GM18508 (cell line): ENCODE measurements around the gene AFAP1.

Source experiments
- ATAC-seq: cut with Tn5 transposase; IDR thresholded peaks from one replicate; pipeline ENCODE4 v1.9.1; 2021; ENCODE audit warnings: moderate number of reproducible peaks; ENCODE audit not compliant: insufficient read depth, unreplicated experiment

Gene AFAP1

DNA sequence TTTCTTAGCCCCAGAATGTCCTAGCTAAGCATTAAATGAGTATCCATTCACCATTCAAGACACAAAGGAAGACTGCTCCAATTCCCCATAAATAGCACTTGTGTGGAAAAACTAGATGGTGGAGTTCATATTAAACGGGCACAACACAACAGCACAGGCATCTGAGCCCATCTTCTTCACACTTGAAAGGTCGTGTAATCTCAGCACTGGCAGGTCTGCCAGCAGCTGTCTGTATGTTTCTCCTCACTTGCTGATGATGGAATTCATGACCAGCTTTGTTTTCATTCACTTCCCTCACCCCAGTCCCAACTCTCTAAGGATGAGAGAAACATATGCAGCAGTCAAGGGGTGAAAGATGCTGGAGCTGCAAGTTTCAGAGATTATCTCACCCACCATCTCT lies 148.7 kb downstream of the AFAP1 start:
- no peak for ATAC-seq

DNA sequence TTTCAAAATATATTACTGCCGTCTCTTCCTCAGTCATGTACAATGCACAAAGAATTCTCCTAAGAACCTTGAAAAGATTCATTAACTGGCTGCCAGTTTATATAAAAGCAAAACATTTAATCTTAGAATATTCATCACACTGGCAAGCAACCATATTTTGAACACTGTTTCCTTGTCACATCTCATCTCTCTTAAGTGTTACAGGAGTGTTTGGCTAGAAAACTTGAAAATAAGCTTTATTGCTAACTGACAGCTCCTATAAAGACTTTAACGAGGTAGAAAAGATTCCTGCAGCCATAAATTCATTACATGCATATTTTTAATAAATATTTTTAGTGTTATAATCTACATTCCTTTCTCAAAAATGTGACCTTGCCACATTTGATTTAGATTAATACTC lies 149.6 kb downstream of the AFAP1 start:
- no peak for ATAC-seq

DNA sequence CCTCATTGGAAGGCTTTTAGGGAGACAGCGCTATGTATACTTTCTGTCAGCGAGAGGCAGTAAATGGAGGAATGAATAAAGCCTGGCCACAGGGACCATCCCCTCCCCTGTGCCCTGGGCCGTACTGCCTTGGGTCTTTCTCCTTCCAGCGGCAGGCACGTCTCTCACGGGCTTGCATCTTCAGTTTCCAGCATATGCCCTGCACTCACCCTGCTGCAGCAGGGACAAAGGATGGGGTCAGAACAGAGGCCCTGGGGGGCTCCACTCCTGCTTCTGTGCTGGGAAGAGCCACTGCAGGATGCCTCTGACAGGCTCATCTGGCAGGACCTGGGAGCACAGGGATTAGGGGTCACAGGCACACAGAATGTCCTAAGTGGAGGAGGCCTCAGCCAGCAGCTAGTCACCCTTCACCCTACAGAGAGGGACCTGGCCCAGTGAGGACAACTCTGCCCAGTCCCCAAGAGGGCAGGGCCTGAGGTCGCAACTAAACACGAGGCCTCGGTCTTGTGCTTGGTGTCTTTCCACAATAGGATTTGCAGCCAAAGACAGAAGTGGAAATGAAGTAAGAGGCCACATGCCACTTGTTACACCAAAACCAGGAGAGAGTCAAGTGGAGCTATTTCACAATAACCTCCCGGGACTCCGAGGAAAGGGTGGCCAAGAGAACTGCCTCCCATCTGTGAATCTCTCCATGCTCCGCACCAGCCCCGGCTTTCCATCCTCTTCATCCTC lies 150.8 kb downstream of the AFAP1 start:
- ATAC-seq = no peak

DNA sequence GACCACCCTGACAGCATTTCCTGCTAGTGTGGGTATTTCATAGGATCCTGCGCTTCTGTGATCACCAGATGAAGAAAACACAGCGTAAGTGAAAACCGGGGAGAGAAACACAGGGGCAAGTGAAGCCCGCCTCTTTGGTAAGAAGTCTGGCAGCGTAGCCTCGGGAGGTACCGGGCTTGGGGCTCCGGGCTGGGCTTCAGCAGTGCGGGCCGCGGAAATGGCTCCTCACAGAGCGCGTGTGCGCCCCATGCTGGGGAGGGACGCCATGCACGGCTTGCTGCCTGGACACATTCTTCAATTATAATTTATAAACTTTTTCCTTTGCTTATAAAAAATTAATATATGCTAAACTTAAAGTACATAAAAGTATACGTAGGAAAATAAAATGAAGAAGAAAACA lies 151.5 kb downstream of the AFAP1 start:
- no peak for ATAC-seq

DNA sequence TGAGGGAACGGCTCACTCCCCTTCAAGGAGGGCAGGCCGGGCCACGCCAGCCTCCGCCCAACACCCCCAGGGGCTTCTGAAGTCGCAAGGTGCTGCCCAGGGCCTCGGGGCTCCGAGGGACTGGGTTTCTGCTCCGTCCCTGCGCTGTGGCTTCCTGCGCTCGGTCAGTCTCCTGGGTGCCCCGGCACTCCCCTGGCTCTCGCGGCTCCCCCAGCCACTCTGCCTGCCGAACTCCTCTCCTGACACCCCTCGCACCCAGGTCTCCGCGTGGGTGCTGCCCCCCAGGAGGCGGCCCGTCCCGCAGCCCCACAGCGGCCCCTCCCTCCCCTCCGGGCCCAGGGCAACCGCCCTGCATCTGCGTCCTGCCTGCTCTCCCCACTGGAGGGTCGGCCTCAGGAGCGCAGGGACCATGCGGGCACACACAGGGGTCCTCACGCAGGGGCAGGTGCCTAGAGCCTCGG lies 151.9 kb downstream of the AFAP1 start:
- no peak for ATAC-seq

DNA sequence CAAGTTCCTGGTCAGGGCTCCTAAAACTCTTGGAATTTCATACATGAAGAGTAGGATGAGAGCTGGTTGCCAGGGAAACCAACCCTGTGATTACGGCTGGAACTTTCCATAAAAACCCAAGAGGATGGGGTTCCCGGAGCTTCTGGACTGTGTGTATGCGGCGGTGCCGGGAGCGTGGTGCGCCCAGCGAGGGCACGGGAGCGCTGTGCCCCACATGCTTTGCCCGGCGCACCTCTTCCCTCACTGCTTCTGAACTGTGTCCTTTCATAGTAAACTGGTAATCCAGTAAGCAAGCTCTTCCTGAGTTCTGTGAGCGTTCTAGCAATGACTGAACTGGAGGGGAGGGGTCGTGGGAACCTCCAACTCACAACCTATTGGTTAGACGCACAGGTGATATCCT lies 152.6 kb downstream of the AFAP1 start:
- ATAC-seq = no peak

DNA sequence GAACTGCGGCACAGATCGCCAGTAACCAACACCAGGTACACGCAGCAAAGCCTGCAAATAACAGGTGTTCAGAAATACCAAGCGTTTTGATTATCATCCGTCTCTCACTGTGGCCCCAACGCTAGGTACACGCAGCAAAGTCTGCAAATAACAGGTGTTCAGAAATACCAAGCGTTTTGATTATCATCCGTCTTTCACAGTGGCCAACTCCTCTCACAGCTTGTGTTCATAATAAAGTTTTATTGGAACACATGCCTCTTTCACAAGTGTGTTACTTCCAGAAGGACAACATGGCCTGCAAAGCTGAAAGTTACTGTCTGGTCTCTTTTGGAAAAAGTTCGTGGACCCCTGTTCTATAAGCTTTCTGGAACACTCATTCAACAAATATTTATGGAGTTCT lies 153.1 kb downstream of the AFAP1 start:
- ATAC-seq = no peak

DNA sequence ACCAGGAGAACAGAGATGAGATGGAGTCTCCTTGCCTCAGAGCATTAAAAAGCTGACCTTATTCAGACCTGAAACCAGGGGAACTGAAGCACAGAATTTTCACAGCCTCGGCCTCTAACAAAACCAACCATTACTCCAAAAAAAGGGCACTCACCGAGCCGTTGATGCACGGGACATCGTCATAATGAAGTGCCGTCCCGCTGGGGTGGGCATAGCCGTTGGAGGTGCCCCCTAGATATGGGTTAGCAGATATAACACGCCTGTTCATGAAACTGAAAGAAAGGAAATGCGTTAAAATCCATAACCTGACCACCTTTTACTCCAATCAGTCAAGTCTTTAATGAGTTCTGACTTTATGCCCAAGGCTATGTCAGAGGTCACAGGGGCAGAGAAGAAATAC lies 153.6 kb downstream of the AFAP1 start:
- ATAC-seq = no peak

DNA sequence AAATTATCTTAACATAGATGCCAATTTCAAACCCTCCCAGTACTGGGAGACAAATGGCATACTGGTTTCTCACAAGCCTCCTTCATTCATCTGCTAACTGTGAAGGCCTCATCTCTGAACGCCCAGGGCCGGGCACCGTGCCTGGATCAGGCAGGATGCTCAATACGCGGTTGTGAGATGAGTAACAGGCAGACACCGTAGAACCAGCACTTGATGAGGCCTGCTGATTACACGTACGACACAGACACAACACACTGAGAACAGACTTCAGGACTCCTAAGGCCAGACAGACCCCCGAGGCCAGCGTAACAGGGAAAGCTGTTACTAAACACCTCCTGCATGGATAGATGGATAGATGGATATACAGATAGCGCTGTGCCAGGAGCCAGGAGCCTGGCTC lies 154.6 kb downstream of the AFAP1 start:
- no peak for ATAC-seq

DNA sequence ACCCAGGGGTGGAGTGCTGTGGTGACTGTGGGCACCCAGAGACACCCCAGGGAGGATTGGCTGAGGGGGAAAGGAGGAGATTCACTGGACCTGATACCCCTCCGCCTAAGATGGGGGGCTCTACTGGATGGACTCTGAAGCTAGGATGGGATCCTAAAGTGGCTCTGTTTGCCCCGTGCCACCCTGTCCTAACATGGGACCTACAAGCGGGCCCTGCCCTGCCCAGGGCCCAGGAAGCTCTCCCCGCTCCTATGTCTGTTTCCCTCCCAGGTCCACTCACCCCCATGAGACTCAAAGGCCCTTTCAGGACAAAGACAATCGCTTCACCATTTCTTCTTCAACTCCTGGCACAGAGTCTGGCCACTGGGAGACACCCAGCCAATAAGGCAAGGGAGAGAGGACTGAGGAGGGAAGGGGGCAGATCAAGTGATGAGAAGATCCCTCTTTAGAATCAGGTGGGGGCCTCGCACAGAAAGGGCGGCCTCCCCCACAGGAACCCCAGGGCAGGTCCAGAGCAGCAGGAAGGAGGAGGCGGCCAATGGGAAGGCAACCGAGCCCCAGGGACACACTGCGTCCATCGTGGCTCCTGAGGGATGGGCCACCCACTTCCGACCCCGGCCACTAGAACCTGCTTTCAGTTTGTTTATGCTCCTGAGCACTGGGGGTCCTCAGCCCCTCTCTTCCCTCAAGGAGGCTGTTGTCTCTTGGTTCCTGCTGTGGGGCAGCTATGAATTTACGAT lies 155.4 kb downstream of the AFAP1 start:
- no peak for ATAC-seq

DNA sequence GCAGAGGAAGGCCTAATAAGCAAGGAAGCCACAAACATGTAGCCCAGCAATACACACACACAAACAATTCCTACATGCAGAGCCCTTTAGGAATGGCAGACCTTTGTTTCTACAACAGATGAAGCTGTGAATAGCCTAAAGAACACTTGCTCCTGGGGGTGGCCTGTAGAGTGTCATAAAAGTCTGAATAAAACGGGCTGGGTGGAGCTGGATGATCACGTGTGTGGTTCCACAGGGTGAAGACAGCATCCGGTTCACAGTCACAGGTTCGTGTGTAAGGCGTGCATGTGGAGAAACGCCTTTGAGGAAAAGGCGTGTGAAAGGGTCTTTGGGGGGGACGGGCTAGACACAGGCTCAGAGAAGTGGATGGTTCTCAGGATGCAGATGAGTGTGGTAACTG lies 156.1 kb downstream of the AFAP1 start:
- no peak for ATAC-seq

DNA sequence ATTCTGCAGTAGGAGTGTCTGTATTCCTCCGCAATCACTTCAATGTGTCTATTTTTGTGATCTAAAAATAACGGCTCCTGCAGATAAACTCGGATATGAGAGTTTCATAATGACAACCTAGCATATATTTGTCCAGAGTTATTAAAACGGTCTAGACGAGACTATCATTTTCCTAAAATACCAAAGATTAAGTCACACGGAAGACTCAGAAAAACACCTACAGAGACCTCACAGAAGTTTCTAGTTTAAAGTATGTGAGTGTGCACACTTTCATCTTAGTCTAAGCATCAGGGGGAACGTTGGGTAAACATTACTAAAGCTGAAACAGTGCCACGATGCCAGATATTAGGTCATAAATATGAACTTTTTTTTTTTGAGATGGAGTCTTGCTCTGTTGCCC lies 156.9 kb downstream of the AFAP1 start:
- ATAC-seq = no peak

DNA sequence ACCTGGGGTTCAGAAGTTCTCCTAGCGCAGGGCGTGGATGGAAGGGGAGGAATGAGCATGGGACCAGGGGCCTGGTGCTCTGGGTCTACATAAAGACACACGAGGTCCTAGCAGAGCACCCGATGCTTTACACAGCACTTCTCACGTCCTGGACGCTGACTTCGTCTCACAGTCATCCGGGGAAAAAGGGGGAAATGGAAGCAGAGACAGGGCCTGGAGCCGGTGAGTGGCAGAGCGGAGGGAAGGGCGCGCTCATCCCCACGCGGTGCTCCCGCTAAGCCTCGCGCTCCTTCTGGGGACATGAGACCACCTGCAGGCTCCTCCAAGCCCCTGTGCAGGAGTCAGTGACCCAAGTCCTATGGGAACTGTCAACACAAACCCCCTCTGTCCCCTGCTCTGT lies 157.7 kb downstream of the AFAP1 start:
- ATAC-seq = no peak

DNA sequence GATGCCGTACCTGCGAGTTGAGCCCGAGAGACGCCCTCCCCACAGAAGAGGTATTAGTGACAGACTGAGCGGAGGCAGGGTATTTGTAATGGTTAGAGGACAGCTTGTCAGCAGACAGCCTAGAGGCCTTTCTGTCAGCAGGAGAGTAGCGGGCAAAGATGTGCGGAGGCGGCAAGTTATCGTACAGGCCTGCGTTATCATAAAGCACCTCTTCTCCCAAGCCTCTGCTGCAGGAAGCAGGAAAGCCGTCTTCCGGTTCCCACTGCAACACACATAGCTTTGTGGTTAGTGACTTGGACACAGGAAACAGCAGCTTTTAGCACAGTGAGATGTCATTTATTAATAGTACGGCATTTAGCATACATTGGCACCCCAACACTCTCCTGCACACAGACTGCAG lies 158.3 kb downstream of the AFAP1 start:
- ATAC-seq = no peak

DNA sequence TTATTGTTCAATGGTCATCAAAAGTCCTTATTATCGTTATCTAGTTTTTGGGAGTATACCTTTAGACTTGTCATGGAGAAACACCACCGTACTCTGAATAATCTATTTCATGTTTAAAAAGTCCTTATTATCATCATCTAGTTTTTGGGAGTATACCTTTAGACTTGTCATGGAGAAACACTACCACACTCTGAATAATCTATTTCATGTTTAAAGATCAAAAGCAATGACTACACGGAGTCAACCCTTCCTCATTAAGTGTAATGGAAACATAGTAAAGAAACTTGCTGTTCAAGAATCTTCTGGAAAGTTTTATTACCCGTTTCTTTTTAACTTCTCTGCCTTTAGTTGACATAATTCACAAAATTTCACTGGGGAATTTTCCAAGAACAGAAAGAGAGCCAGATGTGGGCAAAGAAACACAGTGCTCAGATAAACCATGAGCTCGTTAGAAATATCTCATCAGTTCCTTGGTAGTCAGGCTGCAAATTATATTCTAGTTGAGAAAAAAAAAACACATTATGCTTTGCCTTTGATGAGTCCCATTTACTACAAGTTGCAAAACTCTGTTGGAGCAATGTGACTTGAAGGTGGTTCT lies 158.8 kb downstream of the AFAP1 start:
- no peak for ATAC-seq

DNA sequence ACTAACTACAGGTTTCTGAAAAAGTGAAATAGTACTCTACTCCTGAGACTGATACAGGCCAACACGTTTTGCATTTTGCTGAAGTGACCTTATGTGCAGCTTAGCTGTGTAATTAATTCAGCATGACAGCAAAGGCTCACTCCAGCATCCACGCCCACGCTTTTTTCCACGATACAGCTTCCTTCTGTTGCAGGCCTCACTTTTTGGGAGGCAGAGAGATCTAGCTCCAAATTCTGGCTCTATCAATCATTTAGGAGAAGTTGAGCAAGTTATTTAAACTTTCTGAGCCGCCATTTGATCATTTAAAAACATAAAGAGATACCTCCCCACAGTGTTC lies 160.3 kb downstream of the AFAP1 start:
- no peak for ATAC-seq

DNA sequence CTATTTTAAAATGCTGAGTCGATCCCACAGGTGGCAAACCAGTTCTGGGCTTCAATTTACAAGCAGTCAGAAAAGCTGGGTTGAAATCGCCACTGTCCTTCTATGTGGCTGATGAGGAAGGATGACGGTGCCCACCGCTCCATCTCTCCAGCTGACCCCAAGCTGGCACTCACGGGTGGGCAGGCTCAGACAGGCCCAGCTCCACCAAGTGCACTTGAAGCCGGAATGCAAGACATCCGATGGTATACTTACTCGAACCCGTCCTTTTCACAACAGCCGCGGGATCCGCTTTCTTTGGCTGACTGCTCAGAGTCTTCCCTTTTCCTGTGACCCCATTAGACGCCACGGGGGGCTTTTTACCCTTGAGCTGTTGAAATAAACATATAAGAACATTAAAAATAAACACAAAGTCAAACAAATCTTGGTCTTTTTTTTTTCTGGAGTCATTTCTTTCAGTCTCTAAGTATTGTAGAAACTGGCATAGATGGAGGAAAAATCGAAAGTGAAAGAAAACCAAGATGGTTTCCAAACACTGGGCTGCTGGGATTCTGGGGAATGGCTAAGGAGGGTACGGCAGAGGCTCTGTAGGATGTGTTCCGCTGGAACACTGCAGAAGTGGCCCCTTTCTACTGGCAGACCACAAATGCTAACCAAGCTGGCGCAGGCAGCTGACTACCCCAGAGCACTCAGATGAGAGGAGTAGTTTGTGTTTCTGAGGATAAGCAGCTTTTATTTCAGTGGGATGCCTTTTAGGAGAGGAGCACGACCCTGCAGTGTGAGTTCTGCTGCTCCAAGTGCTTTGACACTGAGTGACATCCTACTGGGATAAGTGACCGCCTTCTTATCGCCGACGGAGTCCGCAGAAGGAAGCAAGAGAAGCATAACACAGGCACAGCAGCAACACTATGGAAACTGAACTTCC lies 160.9 kb downstream of the AFAP1 start:
- no peak for ATAC-seq

DNA sequence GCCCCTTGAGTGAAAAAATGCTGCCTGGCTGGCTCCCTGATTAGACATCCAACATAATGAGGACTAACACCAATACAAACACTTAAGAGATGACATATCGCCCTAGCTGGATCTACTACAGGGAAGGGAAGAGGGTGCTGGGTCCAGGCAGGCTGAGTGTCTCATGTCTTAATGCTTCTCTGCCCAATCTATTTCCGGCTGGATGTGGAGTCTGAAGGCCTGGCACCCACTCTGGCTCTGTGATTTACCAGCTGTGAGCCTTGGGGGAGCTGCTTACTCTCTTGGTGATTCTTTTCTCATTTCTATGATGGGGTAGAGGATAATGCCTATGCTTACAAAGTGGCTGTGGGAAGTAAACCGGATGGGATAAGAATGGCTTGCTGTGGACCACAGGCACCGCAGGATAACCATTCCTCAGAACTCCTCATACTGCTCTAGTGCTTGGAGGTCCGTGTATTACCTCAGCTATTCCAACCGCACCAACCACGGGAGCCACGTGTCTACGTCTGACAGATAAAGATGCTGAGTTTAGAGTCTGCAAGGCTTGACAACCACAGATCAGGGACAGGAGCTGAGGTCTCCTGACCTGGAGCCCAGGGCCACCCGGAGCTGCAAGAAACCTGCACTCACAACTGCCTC lies 161.7 kb downstream of the AFAP1 start:
- ATAC-seq = no peak

DNA sequence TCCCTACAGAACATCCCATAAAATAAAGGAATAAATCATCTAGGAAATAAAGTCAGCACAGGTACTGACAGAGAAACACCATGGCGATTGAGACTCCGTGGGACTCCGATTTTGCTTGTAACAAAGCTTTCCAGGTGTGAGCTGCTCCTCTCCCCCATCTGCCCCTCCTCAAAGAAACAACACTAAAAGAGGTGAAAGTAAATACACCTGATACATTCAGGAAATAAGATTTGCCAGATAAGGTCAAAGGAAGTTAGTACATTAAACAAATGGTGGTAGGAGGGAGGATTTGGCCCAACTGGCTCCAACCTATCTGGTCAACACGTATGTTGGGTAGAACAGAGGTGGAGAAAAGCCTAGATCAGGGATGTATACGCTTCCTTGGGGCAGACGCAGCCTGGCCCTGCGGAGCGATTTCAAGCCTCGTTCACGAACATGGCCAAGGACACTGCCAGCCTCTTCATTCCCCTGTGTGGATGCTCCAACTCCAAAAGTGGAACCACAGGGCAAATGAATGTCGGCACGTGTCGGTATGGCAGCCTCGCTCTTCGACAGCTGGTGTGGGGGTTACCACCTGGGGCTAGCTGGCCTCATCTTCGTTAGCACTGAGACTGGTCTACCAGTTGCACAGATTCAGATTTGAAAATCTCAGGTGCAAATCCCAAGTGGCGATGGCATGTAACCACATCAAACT lies 162.5 kb downstream of the AFAP1 start:
- no peak for ATAC-seq

DNA sequence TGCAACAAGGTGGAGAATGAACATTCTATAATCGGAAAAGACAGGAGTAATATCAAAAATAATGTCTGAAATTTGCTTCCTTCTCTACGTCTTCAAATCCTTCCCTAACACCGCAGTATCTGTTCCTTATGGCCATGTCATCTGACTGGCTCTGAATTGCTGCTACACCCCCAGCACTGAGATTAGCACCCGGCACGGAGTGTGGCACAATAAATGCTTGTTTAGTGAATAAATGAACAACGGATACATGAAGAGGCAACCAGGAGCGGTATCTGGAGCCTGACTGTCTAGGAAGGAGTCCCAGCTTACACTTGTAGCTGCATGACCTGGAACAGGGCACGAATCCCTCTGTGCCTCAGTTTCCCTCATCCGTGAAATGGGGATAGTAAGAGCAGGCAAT lies 164.3 kb downstream of the AFAP1 start:
- ATAC-seq = no peak
